ENCODE data around the gene TSFM. TPM values are rescaled to one million over a fixed set of nuclear protein-coding genes. Genes with fewer than 3 reads are reported as not detected.
A peak's percentile ranks its signal among the peaks of the same experiment; 100 is the strongest.

TSFM gene
- total and polyA plus RNA-seq, 9 of the 15 experiments (the other 6 are each of a cell fraction or from before 2014, with no cell fraction given): 44.6 to 198 (median 60.2) TPM

- peak overlapping the region in 1 of 2 experiments; percentile 90; a peak in 2 of 4 replicates for H3K9ac ChIP-seq (ENCODE audit: insufficient read depth in 1 of 2, low read depth in 2 of 2, low read length in 2 of 2)
- no peaks in the 10 kb centered on the region for H4K20me1 ChIP-seq (replicated peaks; ENCODE audit: control insufficient read depth, insufficient read depth, low read length)
- POLR2A ChIA-PET: no interaction called here
- H3K4me3 ChIP-seq: peak overlapping the region; percentile 50
- FAIRE-seq: no peak
- CTCF ChIA-PET (ENCODE audit: low intra/inter-chr PET ratio): no interaction called here
- in situ Hi-C loops (cut with MboI): no loop called here
- H3K4me1 ChIP-seq (replicated peaks in 1 of 2; ENCODE audit: control insufficient read depth in 2 of 2, insufficient read depth in 2 of 2, low read length in 2 of 2): peaks cover 40 to 41% of the 10 kb centered on the region in 2 experiments
- ATAC-seq: no peak
- H3K9me1 ChIP-seq (ENCODE audit: control insufficient read depth, insufficient read depth, low read length): no peaks in the 10 kb centered on the region
- no peaks in the 10 kb centered on the region for H3K9me3 ChIP-seq (replicated peaks; ENCODE audit: control insufficient read depth, insufficient read depth, low read depth, low read length)
- H2AFZ ChIP-seq (ENCODE audit: low read depth, low read length): no peak overlapping the region
- no TSS peak for BruUV-seq (replicated peaks)
- H3K36me3 ChIP-seq (ENCODE audit: control insufficient read depth, insufficient read depth, low read length): peaks cover 30% of the 10 kb centered on the region
- peaks cover 34% of the 10 kb centered on the region for H3K79me2 ChIP-seq (ENCODE audit: control insufficient read depth, insufficient read depth, low read length)
- H3K27ac ChIP-seq (ENCODE audit: extremely low read depth, low read depth, low read length): no peak overlapping the region
- DNase-seq (ENCODE audit: extremely low read depth in 1 of 4, low spot score in 3 of 4): no peak
- no peaks in the 10 kb centered on the region for H3K27me3 ChIP-seq (ENCODE audit: control insufficient read depth in 2 of 2, insufficient read depth in 2 of 2, low read length in 2 of 2)
- intact Hi-C loops (cut with micrococcal nuclease): no loop called here
- WGBS (ENCODE audit: insufficient coverage, low coverage, missing lambda C conversion rate): no CpG with 5 or more reads among the region's 34 CpGs
- H3K4me2 ChIP-seq (ENCODE audit: insufficient read depth, low read length): peak overlapping the region; percentile 29; the same call in 1 of the 2 replicates
- TF ChIP-seq ZNF639 (CRISPR knock-in tag; conservative IDR thresholded peaks at IDR 0.05 in 1 of 2, IDR thresholded peaks at IDR 0.05 in 1 of 2) (peak in 1 of 2 experiments; percentile 17; a peak in 1 of 4 replicates), RFX1 (IDR thresholded peaks at IDR 0.05) (no peak), VEZF1 (CRISPR knock-in tag; IDR thresholded peaks at IDR 0.05) (peak; percentile 74; the same call in 1 of the 2 replicates), GABPA (tag; conservative IDR thresholded peaks at IDR 0.05; ENCODE audit: low read depth) (peak; percentile 22; the same call in 1 of the 2 replicates), PHF20 (IDR thresholded peaks at IDR 0.05; ENCODE audit: partially characterized antibody) (no peak), FOXJ2 (tag; IDR thresholded peaks at IDR 0.05) (no peak), ZC3H11A (IDR thresholded peaks at IDR 0.05; ENCODE audit: low read depth, low read length) (no peak)
Measured at GRCh38 chr12:57755194-57755453, 27.5 kb upstream of the TSFM start.

Measured in K562 (cell line).